NB4 (cell line): ENCODE measurements around the gene HDAC5.

Source experiments
- DNase-seq: peaks from one replicate; pipeline ENCODE4 v3.0.0; 2010; ENCODE audit warnings: low read depth
- H3K4me3 ChIP-seq: one replicate; pipeline ENCODE4 v1.5.1; 2011; ENCODE audit warnings: mild to moderate bottlenecking, low read depth, low read length, moderate library complexity
- CTCF ChIP-seq: IDR thresholded peaks from one replicate; pipeline ENCODE4 v1.5.1; 2012; ENCODE audit warnings: low read depth, low read length
- MAX ChIP-seq: IDR thresholded peaks from 2 replicates; pipeline ENCODE4 v1.6.1; 2011; ENCODE audit warnings: low read depth, low read length
- MYC ChIP-seq: IDR thresholded peaks from 2 replicates; pipeline ENCODE4 v1.6.1; 2011; ENCODE audit warnings: low read depth, low read length
- POLR2A ChIP-seq: IDR thresholded peaks from 2 replicates; pipeline ENCODE4 v1.6.1; 2011; ENCODE audit warnings: mild to moderate bottlenecking; ENCODE audit not compliant: insufficient read length; ENCODE audit errors: extremely low read depth

HDAC5 gene

GRCh38 chr17:44091200-44091997, 32.0 kb downstream of the HDAC5 start:
- H3K4me3 ChIP-seq, result no peak overlapping the region
- TF ChIP-seq MYC (no peak), MAX (no peak), CTCF (no peak), POLR2A (no peak)
- no peak for DNase-seq

GRCh38 chr17:44088254-44088653, 35.2 kb downstream of the HDAC5 start:
- H3K4me3 ChIP-seq, result no peak overlapping the region
- no peak for TF ChIP-seq MAX
- no peak for TF ChIP-seq POLR2A
- TF ChIP-seq MYC, result no peak
- TF ChIP-seq CTCF, result no peak
- DNase-seq, result no peak

- H3K4me3 ChIP-seq, result peak overlapping the region; percentile 11
- TF ChIP-seq CTCF (no peak), MYC (no peak), POLR2A (no peak), MAX (no peak)
These were observed 36.1 kb downstream of the HDAC5 start for GRCh38 chr17:44087319-44087718.

GRCh38 chr17:44086364-44087311, 36.8 kb downstream of the HDAC5 start:
- H3K4me3 ChIP-seq, result peak overlapping the region; percentile 11
- DNase-seq, result peak; percentile 94
- TF ChIP-seq POLR2A, result no peak
- TF ChIP-seq CTCF, result no peak
- peak; percentile 42; the same call in 1 of the 2 replicates for TF ChIP-seq MYC
- TF ChIP-seq MAX, result peak; percentile 70

More at GRCh38 chr17:44087319-44087718, 36.1 kb downstream of the HDAC5 start:
- DNase-seq, result peak; percentile 50

- H3K4me3 ChIP-seq, result no peak overlapping the region
- DNase-seq, result no peak
- TF ChIP-seq MYC, result no peak
- TF ChIP-seq MAX, result no peak
- no peak for TF ChIP-seq CTCF
- no peak for TF ChIP-seq POLR2A
These were observed 37.5 kb downstream of the HDAC5 start for GRCh38 chr17:44085908-44086307.
